GDM1 (cell line): Measurements from ENCODE around the gene OR1D5.
"Not testable (repeated sequence)": the region's sequence is repeated elsewhere in the genome, so short reads cannot be mapped to it uniquely, and the experiment has no call there.

Experiments
- DNase-seq: peaks from one replicate; lab custom pipeline; 2025; lab: John Stamatoyannopoulos, UW

Gene OR1D5

GRCh38 chr17:3063507-3063906 lies at the start of gene OR1D5:
TSS of gene OR1D5 (minus strand) at chr17:3063607. CDS start at chr17:3063607, 0 bp downstream.
- DNase-seq, result not testable (repeated sequence)

- no peak for DNase-seq
These were observed 40.9 kb upstream of the OR1D5 start, which contains the start of gene OR1D2 for GRCh38 chr17:3104322-3104721. TSS of gene OR1D2 (minus strand) at chr17:3104422. CDS start at chr17:3092996, 11,426 bp downstream.

GRCh38 chr17:3073850-3074249 lies 10.4 kb upstream of the OR1D5 start:
- not testable (repeated sequence) for DNase-seq

GRCh38 chr17:3065192-3065591 lies 1.8 kb upstream of the OR1D5 start:
- not testable (repeated sequence) for DNase-seq

GRCh38 chr17:3062824-3063377 lies 506 bp downstream of the OR1D5 start:
- DNase-seq, result not testable (repeated sequence)

- DNase-seq, result not testable (repeated sequence)
These were observed 8.5 kb downstream of the OR1D5 start for GRCh38 chr17:3054868-3055267.

- no peak for DNase-seq
These were observed 13.6 kb downstream of the OR1D5 start for GRCh38 chr17:3049705-3050295.

GRCh38 chr17:3048727-3049471 lies 14.5 kb downstream of the OR1D5 start:
- peak; percentile 93 for DNase-seq

- DNase-seq, result no peak
These were observed 16.7 kb downstream of the OR1D5 start for GRCh38 chr17:3046753-3047152.

- no peak for DNase-seq
These were observed 19.6 kb downstream of the OR1D5 start for GRCh38 chr17:3043737-3044365.

GRCh38 chr17:3040882-3041281 lies 22.5 kb downstream of the OR1D5 start:
- DNase-seq, result no peak

GRCh38 chr17:3039736-3040135 lies 23.7 kb downstream of the OR1D5 start:
- peak; percentile 1 for DNase-seq

- DNase-seq, result no peak
These were observed 24.5 kb downstream of the OR1D5 start for GRCh38 chr17:3038941-3039340.

- no peak for DNase-seq
These were observed 26.1 kb downstream of the OR1D5 start for GRCh38 chr17:3037259-3037658.

- no peak for DNase-seq
These were observed 26.6 kb downstream of the OR1D5 start for GRCh38 chr17:3036800-3037199.

GRCh38 chr17:3035968-3036280 lies 27.5 kb downstream of the OR1D5 start:
- DNase-seq, result no peak

- DNase-seq, result no peak
These were observed 28.0 kb downstream of the OR1D5 start for GRCh38 chr17:3035256-3035967.

GRCh38 chr17:3034578-3034920 lies 28.9 kb downstream of the OR1D5 start:
- DNase-seq, result no peak

- no peak for DNase-seq
These were observed 29.4 kb downstream of the OR1D5 start for GRCh38 chr17:3033741-3034577.

- DNase-seq, result no peak
These were observed 30.2 kb downstream of the OR1D5 start for GRCh38 chr17:3033248-3033640.
